LNCAP (cell line): ENCODE data around the gene PPCDC.

Experiments used
- CTCF ChIP-seq: fragments of 450-650 bp; IDR thresholded peaks from 2 replicates; pipeline ENCODE4 v1.5.1; 2017; ENCODE audit warnings: mild to moderate bottlenecking

Gene PPCDC

GRCh38 chr15:75054172-75054897 lies 30.9 kb downstream of the PPCDC start:
- TF ChIP-seq CTCF: no peak

GRCh38 chr15:75056036-75056435 lies 32.6 kb downstream of the PPCDC start:
- no peak for TF ChIP-seq CTCF

- no peak for TF ChIP-seq CTCF
Observed at GRCh38 chr15:75058127-75058905, 34.9 kb downstream of the PPCDC start.

GRCh38 chr15:75059607-75060006 lies 36.2 kb downstream of the PPCDC start:
- no peak for TF ChIP-seq CTCF

- TF ChIP-seq CTCF: no peak
Observed at GRCh38 chr15:75061272-75061671, 37.9 kb downstream of the PPCDC start.

- no peak for TF ChIP-seq CTCF
Observed at GRCh38 chr15:75062706-75063105, 39.3 kb downstream of the PPCDC start.

GRCh38 chr15:75063338-75063737 lies 39.9 kb downstream of the PPCDC start:
- TF ChIP-seq CTCF: no peak
